Thoracic aorta (tissue), 2 donors: Measurements from ENCODE around the gene FILIP1. TPM values are rescaled to one million over a fixed set of nuclear protein-coding genes. Genes with fewer than 3 reads are reported as not detected.
A peak's percentile ranks its signal among the peaks of the same experiment; 100 is the strongest.

Source experiments
- ATAC-seq: fragments of 150-250 bp; one replicate; pipeline ENCODE4 v1.8.0; 2017; ENCODE audit warnings: low read depth; ENCODE audit not compliant: insufficient number of reproducible peaks, low FRiP score
- DNase-seq: peaks from one replicate; pipeline ENCODE4 v3.0.0-alpha.2; 2020; ENCODE audit warnings: low spot score
- H3K27ac ChIP-seq, 2 donors: fragments of 200-600 bp; sonication (generic); 1 replicate in 1 of 2; 2 replicates in 1 of 2; pipeline ENCODE4 v1.5.1; 2016; ENCODE audit warnings: mild to moderate bottlenecking in 2 of 2, moderate library complexity in 2 of 2
- H3K27me3 ChIP-seq: fragments of 200-600 bp; sonication (generic); replicated peaks from 2 replicates; pipeline ENCODE4 v1.6.0; 2016; ENCODE audit warnings: mild to moderate bottlenecking; ENCODE audit not compliant: insufficient read depth
- H3K36me3 ChIP-seq: fragments of 200-600 bp; sonication (generic); one replicate; pipeline ENCODE4 v1.5.1; 2016
- H3K4me1 ChIP-seq, 2 donors: fragments of 200-600 bp; sonication (generic); 1 replicate in 1 of 2; 2 replicates in 1 of 2; pipeline versions ENCODE4 v1.5.1 to v1.6.0; 2016; ENCODE audit warnings: low read depth in 2 of 2, mild to moderate bottlenecking in 1 of 2; ENCODE audit not compliant: control insufficient read depth in 1 of 2
- H3K4me3 ChIP-seq: fragments of 200-600 bp; sonication (generic); 2 replicates; pipeline ENCODE4 v1.5.1; 2016; ENCODE audit warnings: mild to moderate bottlenecking
- H3K9me3 ChIP-seq: fragments of 200-600 bp; sonication (generic); 2 replicates; pipeline ENCODE4 v1.5.1; 2016
- CTCF ChIP-seq: fragments of 200-600 bp; sonication (generic); IDR thresholded peaks from one replicate; pipeline ENCODE4 v1.5.1; 2019; ENCODE audit warnings: antibody characterized with exemption
- total RNA-seq, 2 donors: library from RNA; depleted of rRNA; stranded (reverse); fragments of >200 nt; gene quantifications; one replicate each; pipeline versions ENCODE4 v1.1.0 to v1.2.3, GENCODE V29; 2016

FILIP1 gene
- total RNA-seq, 2 donors from 2014 or later: 23.4 to 43.8 TPM

GRCh38 chr6:75353644-75354043 lies 140.0 kb downstream of the FILIP1 start:
- no peak for TF ChIP-seq CTCF
- H3K36me3 ChIP-seq: peaks cover 5% of the 10 kb centered on the region
- H3K4me1 ChIP-seq: peaks cover 0 to 7% of the 10 kb centered on the region in 2 donors
- no peak overlapping the region for H3K27ac ChIP-seq
- H3K27me3 ChIP-seq: no peaks in the 10 kb centered on the region
- ATAC-seq (no peak), DNase-seq (no peak)
- no peak overlapping the region for H3K4me3 ChIP-seq
- H3K9me3 ChIP-seq: no peaks in the 10 kb centered on the region

GRCh38 chr6:75351570-75351969 lies 142.0 kb downstream of the FILIP1 start:
- DNase-seq: no peak
- peaks cover 5 to 24% of the 10 kb centered on the region in 2 donors for H3K4me1 ChIP-seq
- peaks cover 5% of the 10 kb centered on the region for H3K36me3 ChIP-seq
- H3K27ac ChIP-seq: no peak overlapping the region
- H3K27me3 ChIP-seq: no peaks in the 10 kb centered on the region
- H3K4me3 ChIP-seq: no peak overlapping the region
- no peak for TF ChIP-seq CTCF
- no peak for ATAC-seq
- H3K9me3 ChIP-seq: no peaks in the 10 kb centered on the region

GRCh38 chr6:75350808-75351207 lies 142.8 kb downstream of the FILIP1 start:
- peak overlapping the region in 1 of 2 donors; percentile 23 for H3K27ac ChIP-seq
- H3K36me3 ChIP-seq: peaks cover 5% of the 10 kb centered on the region
- no peak overlapping the region for H3K4me3 ChIP-seq
- DNase-seq (no peak), ATAC-seq (no peak)
- no peaks in the 10 kb centered on the region for H3K27me3 ChIP-seq
- H3K9me3 ChIP-seq: no peaks in the 10 kb centered on the region
- TF ChIP-seq CTCF: no peak
- peaks cover 5 to 26% of the 10 kb centered on the region in 2 donors for H3K4me1 ChIP-seq

- no peaks in the 10 kb centered on the region for H3K27me3 ChIP-seq
- ATAC-seq: no peak
- peaks cover 9 to 32% of the 10 kb centered on the region in 2 donors for H3K4me1 ChIP-seq
- peak overlapping the region; percentile 53 to 65 for H3K27ac ChIP-seq
- no peak for DNase-seq
- peaks cover 5% of the 10 kb centered on the region for H3K36me3 ChIP-seq
- no peak for TF ChIP-seq CTCF
- H3K4me3 ChIP-seq: peak overlapping the region; percentile 73
- H3K9me3 ChIP-seq: no peaks in the 10 kb centered on the region
These were observed 143.4 kb downstream of the FILIP1 start for GRCh38 chr6:75350156-75350555.

- DNase-seq (no peak), ATAC-seq (no peak)
- Histone ChIP-seq H3K4me1 (peaks cover 13 to 40% of the 10 kb centered on the region in 2 donors), H3K9me3 (no peaks in the 10 kb centered on the region), H3K4me3 (peak overlapping the region; percentile 73), H3K36me3 (peaks cover 5% of the 10 kb centered on the region), H3K27me3 (no peaks in the 10 kb centered on the region), H3K27ac (peak overlapping the region; percentile 53 to 65)
- TF ChIP-seq CTCF: peak; percentile 5
These were observed 144.2 kb downstream of the FILIP1 start for GRCh38 chr6:75349262-75349984.
